Kidney tubule cell (primary cell): ENCODE results near the gene MLLT1.

Source experiments
- DNase-seq: peaks from one replicate; pipeline ENCODE4 v3.0.0-alpha.2; 2018; ENCODE audit warnings: low spot score

The MLLT1 gene

GRCh38 chr19:6210721-6211600 lies 68.8 kb downstream of the MLLT1 start:
- DNase-seq = no peak

- no peak for DNase-seq
Observed at GRCh38 chr19:6210091-6210490, 69.7 kb downstream of the MLLT1 start.

- no peak for DNase-seq
Observed at GRCh38 chr19:6209680-6210079, 70.1 kb downstream of the MLLT1 start.

- DNase-seq = no peak
Observed at GRCh38 chr19:6209233-6209632, 70.5 kb downstream of the MLLT1 start.

GRCh38 chr19:6204866-6205723 lies 74.7 kb downstream of the MLLT1 start:
- no peak for DNase-seq

GRCh38 chr19:6204212-6204611 lies 75.6 kb downstream of the MLLT1 start:
- DNase-seq = no peak

- DNase-seq = peak; percentile 98
Observed at GRCh38 chr19:6199240-6199994, 80.4 kb downstream of the MLLT1 start.

- DNase-seq = no peak
Observed at GRCh38 chr19:6198896-6199239, 80.9 kb downstream of the MLLT1 start.

- DNase-seq = no peak
Observed at GRCh38 chr19:6196361-6196760, 83.4 kb downstream of the MLLT1 start.

- no peak for DNase-seq
Observed at GRCh38 chr19:6188811-6189210, 91.0 kb downstream of the MLLT1 start.

GRCh38 chr19:6187374-6187773 lies 92.4 kb downstream of the MLLT1 start:
- DNase-seq = no peak

GRCh38 chr19:6185835-6186834 lies 93.6 kb downstream of the MLLT1 start:
- DNase-seq = peak; percentile 65

- DNase-seq = no peak
Observed at GRCh38 chr19:6185093-6185834, 94.5 kb downstream of the MLLT1 start.

GRCh38 chr19:6181119-6181518 lies 98.7 kb downstream of the MLLT1 start:
- no peak for DNase-seq

GRCh38 chr19:6173190-6173589 lies 106.6 kb downstream of the MLLT1 start:
- no peak for DNase-seq

GRCh38 chr19:6172074-6172863 lies 107.5 kb downstream of the MLLT1 start:
- no peak for DNase-seq

- no peak for DNase-seq
Observed at GRCh38 chr19:6167115-6167514, 112.7 kb downstream of the MLLT1 start.

GRCh38 chr19:6164906-6165531 lies 114.8 kb downstream of the MLLT1 start:
- DNase-seq = peak; percentile 75

- peak; percentile 2 for DNase-seq
Observed at GRCh38 chr19:6161271-6161850, 118.4 kb downstream of the MLLT1 start.
